ENCODE data around the gene GNE.

- TF ChIP-seq CTCF (IDR thresholded peaks at IDR 0.05) (no peak), POLR2A (IDR thresholded peaks at IDR 0.05) (no peak)
Observed at GRCh38 chr9:36284226-36284625, 26.0 kb upstream of the GNE start.
